AML-193 (cell line): ENCODE results near the gene PARVB.
"Not testable (repeated sequence)": the region's sequence is repeated elsewhere in the genome, so short reads cannot be mapped to it uniquely, and the experiment has no call there.

Experiments used
- DNase-seq, 2 experiments: peaks; one replicate each; lab custom pipeline; 2025; lab: John Stamatoyannopoulos, UW

PARVB gene

DNA sequence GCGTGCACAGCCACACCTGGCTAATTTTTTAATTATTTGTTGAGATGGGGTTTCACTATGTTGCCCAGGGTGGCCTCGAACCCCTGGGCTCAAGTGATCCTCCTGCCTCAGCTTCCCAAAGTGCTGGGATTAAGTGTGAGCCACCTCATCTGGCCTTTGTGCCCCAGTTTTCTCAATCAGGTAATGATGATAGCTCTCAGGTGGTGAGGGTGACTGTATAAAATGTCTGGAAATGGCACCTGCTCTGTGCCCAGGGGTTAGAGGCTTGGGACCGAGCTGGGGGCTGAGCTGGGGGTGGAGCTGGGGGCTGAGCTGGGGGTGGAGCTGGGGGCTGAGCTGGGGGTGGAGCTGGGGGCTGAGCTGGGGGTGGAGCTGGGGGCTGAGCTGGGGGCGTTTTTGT, 32.5 kb downstream of the PARVB start:
- DNase-seq, result not testable (repeated sequence)

DNA sequence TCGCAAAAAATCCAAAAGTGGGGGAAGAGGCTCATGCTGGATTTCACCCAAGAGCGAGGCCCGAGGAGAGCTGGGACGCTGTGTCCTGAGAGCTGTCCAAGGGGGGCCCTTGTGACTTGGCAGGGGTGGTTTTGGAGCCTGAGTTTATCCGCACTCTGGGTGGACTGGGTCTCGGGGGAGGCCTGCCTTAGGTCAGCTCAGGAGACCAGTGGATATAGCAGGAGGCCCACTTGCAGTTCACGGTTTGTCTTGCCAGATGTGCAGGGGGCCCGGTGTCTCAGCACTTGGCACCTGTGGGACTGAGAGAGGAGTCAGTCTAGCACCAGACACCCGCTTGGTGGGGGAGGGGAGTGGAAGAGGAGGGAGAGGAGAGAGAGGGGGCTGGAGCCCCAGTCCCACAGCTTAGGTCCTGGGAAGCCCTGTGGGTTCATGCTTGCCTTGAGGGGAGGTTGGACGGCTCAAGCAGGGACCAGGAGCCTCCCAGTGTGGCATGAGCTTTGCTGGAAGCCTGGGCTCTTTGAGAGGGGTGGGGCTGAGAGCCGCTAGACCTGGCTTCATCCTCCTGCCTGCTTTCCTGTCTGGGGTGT, 33.4 kb downstream of the PARVB start:
- no peak for DNase-seq

DNA sequence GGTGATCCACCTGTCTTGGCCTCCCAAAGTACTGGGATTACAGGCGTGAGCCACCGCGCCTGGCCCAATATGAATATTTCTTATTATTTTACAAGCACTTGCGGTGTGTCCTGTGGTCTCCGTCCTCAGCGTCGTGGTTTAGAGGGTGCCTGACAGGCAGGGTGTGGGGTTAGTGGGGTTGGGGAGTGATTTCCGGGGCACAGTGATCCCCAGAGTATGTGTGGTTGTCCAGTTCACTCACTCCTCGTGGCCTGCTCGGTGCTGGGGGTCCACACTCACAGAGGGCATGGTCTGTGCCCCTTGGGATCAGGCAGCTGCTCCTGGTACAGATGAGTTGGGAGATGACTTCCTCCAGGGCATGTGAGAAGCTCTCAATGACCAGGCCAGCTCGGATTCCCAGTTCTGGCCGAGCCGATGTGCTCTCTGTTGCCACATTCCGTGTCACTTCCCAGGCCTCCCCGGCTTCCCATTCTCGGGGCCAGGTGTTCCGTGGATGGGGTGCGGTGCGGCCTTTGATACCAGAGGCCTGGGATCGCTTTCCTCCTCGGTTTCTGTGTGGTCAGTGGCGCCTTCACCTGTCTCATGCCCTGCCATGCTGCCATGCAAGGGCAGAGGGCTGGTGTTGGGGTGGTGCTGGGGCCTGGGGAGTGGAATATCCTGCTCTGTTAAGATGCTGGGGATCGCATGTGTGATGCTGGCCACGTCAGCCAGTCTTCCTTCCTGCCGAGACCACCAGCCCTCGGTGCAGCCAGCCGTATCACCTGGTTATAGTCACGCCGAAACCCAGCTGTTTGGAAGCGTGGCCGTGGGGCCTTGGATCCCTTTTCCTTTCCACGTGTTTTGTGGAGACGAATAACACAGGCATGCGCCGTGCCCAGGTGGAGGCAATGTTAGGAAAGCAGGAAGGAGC, 39.6 kb downstream of the PARVB start:
- DNase-seq, result no peak

DNA sequence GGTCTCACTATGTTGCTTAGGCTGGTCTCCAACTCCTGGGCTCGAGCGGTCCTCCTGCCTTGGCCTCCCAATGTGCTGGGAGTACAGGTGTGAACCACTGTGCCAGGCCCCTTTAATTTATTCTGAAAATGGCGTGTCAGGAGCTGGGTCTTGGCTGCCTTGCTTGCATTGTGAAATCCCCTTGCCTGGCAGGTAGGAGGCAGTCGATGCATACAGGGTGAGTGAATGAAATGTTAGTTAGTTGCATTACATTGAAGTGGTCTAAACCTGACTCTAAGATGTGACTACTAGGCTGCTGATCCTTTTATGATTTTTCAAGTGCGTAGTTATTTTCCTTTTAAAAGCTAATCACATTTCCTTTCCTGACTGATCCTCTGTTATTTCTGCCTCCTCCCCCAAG, 42.9 kb downstream of the PARVB start:
- DNase-seq, result no peak

GRCh38 chr22:44067901-44068300, 43.8 kb downstream of the PARVB start:
- DNase-seq, result no peak

DNA sequence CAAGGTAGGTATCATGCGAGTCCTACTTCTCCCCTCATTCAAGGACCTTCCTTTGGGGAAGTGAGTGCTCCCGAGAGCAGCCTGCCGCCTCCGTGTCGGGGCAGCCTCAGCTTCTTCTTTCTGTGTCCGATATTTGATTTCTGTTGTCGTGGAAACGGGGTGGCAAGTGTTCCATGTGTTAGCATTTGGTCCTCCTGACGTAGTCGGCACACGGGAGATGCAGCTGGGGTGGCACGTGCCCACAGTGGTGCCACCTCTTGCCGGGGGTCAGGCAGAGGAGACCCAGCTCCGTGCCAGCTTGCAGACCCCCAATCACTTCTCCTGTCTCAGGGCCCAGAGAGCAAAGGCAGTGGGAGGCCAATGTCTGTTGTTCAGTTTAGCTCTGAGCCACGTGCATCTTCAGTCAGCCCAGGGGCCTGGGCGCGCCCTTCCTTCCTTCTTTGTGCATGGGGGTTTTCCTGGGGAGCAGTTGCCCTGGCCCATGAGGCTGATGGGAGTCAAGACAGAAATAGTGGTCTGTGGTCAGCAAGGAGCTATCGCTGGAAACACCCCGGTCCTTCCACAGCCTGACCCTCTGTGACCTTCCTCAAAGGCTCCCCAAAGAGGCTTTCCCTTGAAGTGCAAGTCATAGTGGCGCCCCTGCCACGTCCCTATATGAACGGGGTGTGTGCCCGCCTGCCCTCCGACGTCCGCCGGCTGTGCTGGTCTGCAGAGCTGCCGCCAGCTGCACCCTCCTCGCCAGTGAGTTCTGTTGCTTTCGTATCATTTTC, 44.5 kb downstream of the PARVB start:
- peak; percentile 64 for DNase-seq

DNA sequence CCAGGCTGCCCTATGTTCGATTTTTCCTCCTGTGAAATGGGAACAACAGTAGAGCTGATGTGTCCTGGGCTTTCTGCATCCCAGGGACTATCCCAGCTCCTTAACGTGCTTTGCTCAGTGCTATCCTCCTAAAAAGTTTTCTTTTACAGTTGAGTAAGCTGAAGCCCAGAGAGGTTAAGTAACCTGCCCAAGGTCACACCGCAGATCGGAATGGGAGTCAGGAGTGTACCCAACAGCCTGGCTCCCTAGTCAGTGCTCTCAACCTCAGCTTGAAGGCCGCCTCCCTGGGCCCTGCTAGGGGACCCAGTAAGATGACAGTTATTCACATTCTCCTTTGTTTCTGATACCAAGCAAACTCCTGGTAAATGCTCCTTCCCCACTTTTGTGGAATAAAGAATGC, 45.9 kb downstream of the PARVB start:
- no peak for DNase-seq

- DNase-seq, result no peak
Measured at GRCh38 chr22:44071781-44072326, 47.8 kb downstream of the PARVB start.

DNA sequence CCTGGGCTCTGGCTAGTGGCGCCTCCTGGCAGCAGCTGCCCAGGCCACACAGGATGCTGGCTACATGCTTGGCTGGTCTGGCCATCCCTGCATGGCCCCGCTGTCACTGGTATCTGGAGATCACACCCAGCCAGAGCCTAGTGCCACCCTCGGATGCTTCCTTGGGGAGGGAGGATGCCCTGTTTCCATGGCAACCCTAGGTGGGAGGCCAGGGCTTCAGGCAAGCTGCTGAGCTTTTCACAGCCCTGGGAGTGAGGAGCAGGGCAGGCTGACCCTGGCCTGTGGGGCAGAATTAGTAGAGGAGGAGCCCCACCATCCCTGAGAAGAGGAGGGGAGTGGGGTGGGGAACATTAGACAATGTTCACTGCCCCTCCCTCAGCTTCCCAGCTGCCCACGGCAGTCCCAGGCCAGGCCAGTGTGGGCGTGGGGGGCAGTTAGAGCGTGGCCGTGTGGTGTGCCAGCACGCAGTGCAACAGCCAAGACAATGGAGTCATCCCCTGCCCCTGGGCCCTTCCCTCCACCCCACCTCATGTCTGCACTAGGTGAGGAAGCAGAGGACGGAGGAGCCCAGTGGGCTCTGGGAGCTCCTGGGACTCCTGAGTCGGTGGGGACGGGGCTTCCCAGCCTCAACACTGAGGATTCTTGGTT, 50.4 kb downstream of the PARVB start:
- DNase-seq, result no peak

DNA sequence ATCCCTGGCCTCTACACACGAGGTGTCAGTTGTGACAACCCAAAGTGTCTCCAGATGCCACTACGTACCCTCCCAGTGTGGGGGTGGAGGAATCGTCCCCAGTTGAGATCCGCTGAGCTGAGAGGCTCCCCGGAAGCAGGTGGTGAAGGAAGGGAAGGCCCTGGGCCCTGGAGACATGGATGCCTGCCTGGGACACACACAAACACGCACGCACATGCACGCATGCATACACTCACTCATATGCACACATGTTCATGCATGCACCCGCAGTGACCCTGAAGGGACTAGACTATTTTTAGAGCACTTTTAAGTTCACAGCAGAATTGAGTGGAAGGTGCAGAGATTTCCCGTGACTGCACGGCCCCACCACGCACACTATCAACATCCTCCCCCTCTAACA, 50.9 kb downstream of the PARVB start:
- no peak for DNase-seq

GRCh38 chr22:44075670-44076069, 51.6 kb downstream of the PARVB start:
- no peak for DNase-seq

- DNase-seq, result no peak
Measured at GRCh38 chr22:44076825-44077224, 52.7 kb downstream of the PARVB start.

GRCh38 chr22:44080936-44081861, 57.1 kb downstream of the PARVB start:
- peak; percentile 36 to 61 for DNase-seq

- no peak for DNase-seq
Measured at GRCh38 chr22:44082801-44083200, 58.7 kb downstream of the PARVB start.

DNA sequence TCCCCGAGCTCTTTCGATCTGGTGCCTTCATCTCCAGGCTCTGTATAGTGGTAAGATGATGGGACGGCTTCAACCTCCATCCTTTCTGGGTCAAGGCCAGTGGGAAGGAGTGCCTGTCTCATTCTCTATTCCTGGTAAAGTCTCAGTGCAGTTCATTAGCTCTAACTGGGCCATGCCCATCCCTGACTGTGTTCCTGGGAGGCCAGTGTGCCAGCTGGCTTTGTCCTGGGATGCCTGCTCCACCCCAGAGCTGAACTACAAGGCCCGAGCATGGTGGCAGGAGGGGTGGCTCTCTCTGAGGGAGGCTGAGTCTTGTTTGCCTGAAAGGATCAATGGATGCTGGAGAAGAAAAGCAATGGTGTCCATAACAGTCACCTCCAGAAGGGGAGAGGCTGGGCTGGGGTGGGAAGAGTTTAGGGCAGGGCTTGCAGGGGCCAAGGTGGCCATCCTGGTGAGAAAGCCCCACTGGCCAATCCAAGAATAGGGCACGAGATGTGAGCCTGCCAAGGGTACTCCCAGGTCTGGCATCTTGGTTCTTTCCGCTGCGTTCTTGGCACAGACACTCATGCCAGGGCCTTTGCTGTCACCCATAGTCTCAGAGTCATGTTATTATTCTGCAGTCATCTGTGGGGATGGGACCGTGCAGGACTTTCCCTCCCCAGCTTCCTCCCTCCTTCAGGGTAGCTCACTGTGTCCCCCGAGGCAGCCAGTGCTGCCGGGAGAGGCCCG, 60.1 kb downstream of the PARVB start:
- no peak for DNase-seq

DNA sequence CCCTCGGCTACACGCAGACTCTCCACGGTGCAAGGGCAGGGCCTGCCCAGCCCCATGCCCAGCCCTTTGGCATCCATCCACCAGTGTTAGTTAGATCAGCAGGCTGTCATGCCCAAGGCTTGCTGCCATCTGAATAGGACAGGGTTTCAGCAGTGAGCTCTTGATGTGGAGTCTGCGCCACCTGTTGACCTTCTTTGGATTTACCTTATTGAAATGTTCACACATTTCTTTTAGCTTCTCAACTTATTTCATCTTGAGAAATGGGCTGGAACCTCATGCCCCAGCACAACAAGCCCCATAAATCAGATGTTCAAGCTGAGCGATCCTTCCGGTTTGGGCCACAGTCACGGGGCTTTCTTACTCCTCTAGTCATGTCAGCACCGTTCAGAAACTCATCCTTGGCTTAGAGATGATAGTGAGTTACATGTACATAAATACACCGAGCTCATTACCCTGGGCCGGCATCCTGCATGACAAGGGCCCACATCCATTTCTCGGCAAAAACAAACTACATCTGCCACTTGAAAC, 61.7 kb downstream of the PARVB start:
- peak; percentile 63 to 72 for DNase-seq

- no peak for DNase-seq
Measured at GRCh38 chr22:44086271-44087088, 62.4 kb downstream of the PARVB start.

GRCh38 chr22:44087089-44087430, 63.0 kb downstream of the PARVB start:
- DNase-seq, result no peak

- no peak for DNase-seq
Measured at GRCh38 chr22:44088976-44089570, 65.0 kb downstream of the PARVB start.
